Measurements from ENCODE around the gene TANGO2. TPM values are rescaled to one million over a fixed set of nuclear protein-coding genes. Genes with fewer than 3 reads are reported as not detected.

TANGO2 gene
- total RNA-seq, 4 donors from 2014 or later: 24.3 to 46.7 (median 37.5) TPM

- no peak for TF ChIP-seq CTCF (IDR thresholded peaks at IDR 0.05; ENCODE audit: low read depth)
Observed at GRCh38 chr22:19993926-19994325, 27.0 kb upstream of the TANGO2 start.

- no peak for TF ChIP-seq CTCF (IDR thresholded peaks at IDR 0.05; ENCODE audit: low read depth)
Observed at GRCh38 chr22:19994851-19995610, 25.9 kb upstream of the TANGO2 start.

GRCh38 chr22:19995611-19996339 lies 25.1 kb upstream of the TANGO2 start:
- TF ChIP-seq CTCF (IDR thresholded peaks at IDR 0.05; ENCODE audit: low read depth): no peak

- TF ChIP-seq CTCF (IDR thresholded peaks at IDR 0.05; ENCODE audit: low read depth): no peak
Observed at GRCh38 chr22:19996694-19997384, 24.1 kb upstream of the TANGO2 start.

GRCh38 chr22:19997561-19998231 lies 23.2 kb upstream of the TANGO2 start:
- no peak for TF ChIP-seq CTCF (IDR thresholded peaks at IDR 0.05; ENCODE audit: low read depth)

- TF ChIP-seq CTCF (IDR thresholded peaks at IDR 0.05; ENCODE audit: low read depth): no peak
Observed at GRCh38 chr22:19998232-19998951, 22.5 kb upstream of the TANGO2 start.
